Amniotic stem cell (primary cell): ENCODE measurements around the gene SLC66A2.

ENCODE experiments used
- DNase-seq: peaks from one replicate; lab custom pipeline; 2025; lab: John Stamatoyannopoulos, UW

Gene SLC66A2

GRCh38 chr18:79903071-79903635 is 48.3 kb downstream of the SLC66A2 start:
- no peak for DNase-seq

DNA sequence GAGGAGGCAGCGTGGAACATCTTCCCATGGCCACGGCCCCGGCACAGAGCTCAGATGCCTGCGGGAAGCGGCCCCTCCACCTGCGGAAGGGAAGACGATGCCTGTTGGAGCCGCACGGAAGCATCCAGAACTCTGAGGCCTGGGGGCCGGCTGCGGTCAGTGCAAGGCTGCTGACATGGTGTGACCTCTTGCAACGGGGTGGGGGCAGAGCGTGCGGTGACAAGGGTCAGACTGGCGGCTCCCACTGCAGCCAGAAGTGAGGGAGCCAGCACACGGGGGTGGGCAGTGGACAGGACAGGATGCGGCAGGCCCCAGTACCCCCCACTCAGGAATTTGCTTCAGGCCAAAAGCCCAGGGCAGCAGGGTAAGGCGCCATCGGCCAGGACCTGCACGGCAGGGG is 48.8 kb downstream of the SLC66A2 start:
- DNase-seq: no peak

DNA sequence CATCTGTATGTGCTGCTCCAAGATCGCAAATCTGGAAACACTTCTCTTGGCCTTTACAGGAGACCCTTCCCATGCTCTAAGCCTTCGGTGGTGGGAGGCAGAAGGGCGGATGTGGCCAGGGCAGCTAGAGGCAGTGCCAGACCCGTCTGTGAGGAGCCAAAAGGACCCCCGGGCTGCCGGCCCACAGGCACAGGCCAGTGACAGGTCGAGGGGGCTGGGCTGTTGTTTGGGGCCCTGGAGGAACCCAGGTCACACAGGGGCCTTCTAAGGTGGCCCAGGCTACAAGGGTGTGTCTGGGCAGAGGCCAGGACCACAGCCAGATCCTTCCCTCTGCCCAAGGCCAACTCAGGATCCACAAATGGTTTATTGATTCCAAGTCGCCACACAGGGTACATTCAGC is 49.4 kb downstream of the SLC66A2 start:
- no peak for DNase-seq

GRCh38 chr18:79901665-79902064 is 49.8 kb downstream of the SLC66A2 start:
- no peak for DNase-seq

GRCh38 chr18:79900610-79901570 is 50.6 kb downstream of the SLC66A2 start:
- no peak for DNase-seq

GRCh38 chr18:79899609-79900445 is 51.6 kb downstream of the SLC66A2 start:
- DNase-seq: no peak

DNA sequence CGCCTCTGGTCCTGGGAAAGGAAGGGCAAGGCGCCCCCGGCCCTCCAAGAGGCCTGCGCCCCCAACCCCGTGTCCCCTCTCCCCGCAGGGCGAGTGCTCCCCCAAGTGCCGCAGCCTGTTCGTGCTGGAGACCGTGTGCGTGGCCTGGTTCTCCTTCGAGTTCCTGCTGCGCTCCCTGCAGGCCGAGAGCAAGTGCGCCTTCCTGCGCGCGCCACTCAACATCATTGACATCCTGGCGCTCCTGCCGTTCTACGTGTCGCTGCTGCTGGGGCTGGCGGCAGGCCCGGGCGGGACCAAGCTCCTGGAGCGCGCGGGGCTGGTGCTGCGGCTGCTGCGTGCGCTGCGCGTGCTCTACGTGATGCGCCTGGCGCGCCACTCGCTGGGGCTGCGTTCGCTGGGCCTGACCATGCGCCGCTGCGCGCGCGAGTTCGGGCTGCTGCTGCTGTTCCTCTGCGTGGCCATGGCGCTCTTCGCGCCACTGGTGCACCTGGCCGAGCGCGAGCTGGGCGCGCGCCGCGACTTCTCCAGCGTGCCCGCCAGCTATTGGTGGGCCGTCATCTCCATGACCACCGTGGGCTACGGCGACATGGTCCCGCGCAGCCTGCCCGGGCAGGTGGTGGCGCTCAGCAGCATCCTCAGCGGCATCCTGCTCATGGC is 52.4 kb downstream of the SLC66A2 start:
- no peak for DNase-seq

GRCh38 chr18:79897940-79898625 is 53.4 kb downstream of the SLC66A2 start:
- DNase-seq: no peak

- DNase-seq: no peak
Measured at GRCh38 chr18:79896738-79897137, 54.7 kb downstream of the SLC66A2 start.

DNA sequence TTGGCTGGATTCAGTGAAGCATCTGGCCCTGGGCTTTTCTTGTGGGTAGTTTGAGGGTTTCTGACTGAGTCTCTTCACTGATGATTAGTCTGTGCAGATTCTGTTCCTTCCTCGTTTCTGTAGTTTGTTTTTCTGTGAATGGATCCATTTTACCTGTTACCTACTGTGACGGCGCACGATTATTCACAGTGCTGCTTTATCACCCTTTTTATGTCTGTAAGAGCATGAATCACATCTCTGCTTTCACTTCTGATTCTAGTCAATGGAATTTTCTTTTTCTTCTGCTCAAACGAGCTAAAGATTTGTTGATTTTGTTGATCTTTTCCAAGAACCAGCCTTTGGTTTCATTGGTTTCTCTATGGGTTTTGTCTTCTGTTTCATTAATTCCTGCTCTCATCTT is 60.8 kb downstream of the SLC66A2 start:
- DNase-seq: no peak

- DNase-seq: no peak
Measured at GRCh38 chr18:79889569-79889968, 61.9 kb downstream of the SLC66A2 start.

DNA sequence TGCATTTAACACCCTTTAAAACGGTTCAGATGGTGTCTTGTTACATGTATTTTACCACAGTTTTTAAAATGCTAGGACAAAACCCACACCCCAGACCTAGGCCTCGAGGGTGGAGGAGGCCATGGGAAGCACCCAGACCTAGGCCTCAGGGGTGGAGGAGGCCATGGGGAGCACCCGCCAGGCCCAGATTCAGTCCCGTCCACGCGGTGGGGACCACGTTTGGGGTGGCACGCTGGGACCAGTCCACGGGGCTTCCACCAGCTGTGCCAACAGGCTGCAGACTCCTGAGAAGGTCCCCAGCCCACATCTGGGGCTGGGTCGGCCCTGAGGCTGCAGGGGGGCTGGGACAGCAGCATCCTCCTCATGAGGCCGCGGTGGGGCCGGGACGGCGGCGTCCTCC is 63.4 kb downstream of the SLC66A2 start:
- no peak for DNase-seq

GRCh38 chr18:79887181-79888000 is 64.1 kb downstream of the SLC66A2 start:
- no peak for DNase-seq

DNA sequence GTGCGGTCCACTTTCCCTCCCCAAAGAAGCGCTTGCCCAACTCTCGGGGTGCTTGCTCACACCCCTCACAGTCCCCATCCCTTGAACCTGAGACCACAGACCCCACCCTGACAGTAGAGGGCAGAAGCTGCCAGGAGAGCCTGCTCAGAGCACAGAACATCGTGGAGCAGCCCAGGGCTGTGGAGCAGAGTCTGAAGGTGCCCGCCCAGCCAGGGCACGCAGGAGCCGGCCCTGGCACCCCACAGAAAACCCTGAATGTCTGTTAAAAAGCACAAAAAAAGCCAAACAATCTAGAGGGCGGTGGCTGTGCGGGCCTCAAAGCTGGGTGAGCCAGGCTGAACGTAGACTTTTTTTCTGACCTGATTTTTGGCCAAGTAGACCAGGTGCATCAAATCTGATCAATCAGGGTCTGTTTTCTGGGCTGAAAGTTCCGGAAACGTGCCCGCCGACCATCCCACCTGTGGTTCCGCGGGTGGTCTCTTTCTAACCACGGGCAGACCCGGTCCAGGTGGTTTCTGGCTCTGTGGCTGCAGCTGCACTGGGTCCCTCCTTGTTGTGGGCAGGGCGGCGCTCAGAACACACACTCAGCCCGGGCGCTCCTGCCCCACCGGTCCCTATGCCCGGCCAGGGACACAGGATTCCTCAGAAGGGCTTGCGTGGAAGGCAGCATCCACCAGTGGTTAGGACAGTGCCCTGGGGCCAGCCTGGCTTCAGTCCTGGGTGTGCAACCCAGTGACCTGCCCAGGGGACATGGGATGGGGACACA is 66.3 kb downstream of the SLC66A2 start:
- no peak for DNase-seq

DNA sequence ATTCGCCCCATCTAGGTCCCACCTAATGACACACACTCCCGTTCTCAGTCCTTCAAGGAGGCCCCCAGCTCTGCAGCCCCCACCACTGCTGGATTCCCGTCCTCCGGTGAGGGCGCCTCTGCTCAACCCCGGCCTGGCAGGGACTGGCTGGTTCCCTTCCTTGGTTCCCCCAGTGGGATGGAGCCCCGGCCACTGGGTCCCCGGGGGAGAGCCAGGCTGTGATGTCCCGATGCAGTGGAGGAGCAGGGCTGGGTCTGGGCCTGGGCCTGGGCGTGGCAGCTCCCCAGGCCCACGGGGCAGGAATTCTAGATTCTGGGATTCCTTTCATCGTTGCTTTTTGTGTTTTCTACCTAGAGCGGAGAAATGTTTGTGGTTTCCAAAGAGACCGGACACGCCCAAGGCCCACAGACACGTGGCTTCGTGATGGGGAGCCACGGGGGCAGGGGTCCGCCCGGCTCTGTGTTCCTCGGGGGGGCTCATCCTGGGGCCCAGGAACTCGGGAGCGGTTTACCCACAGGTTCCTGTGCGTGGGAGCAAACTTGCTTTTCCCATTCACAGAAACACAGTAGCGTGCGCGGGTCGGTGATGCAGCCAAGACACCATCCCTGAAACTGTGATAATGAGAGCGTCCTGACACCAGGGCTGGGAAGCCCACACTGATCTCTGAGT is 67.0 kb downstream of the SLC66A2 start:
- DNase-seq: no peak

GRCh38 chr18:79883461-79884293 is 67.8 kb downstream of the SLC66A2 start:
- no peak for DNase-seq

DNA sequence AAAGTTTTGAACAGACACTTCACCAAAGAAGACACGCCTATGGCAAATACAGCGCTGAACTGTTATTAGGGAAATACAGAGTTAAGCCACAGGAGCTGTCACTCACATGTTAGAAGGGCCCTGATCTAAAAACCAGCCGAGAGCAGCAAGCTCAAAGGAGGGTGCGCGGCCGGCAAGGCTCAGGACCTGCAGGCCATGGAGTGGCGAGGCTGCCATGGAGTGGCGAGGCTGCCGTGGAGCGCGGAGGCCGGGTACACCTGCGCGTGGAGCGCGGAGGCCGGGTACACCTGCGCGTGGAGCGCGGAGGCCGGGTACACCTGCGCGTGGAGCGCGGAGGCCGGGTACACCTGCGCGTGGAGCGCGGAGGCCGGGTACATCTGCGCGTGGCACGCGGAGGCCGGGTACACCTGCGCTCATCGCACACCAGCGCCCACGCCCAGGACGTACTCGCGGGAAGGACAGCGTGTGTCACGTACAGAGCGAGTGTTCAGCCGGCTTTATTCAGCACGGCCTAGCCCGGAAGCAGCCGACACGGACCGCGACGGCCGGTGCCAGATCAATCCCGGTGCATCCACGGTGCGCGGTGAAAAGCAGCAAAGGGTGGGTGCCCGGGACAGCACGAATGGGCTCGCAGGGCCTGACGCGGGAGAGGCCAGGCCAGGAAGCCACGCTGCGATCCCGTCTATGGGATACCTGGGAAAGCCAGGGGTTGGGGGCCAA is 68.8 kb downstream of the SLC66A2 start:
- DNase-seq: no peak

DNA sequence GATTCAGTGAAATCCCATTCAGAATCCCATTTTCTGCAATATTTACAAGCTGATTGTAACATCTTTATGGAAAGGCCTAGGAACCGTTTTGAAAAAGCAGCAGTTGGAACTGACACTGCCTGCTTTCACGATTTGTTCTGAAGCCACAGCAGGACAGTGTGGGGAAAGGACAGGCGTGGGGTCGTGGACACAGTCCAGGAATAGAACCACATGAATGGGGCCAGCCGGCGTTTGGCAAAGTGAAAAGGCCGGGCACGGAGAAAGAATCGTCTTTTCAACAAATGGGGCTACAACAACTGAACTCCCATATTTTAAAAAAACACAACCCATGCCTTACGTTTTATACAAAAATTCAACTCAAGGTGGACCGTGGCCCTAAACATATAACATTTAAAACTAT is 69.8 kb downstream of the SLC66A2 start:
- no peak for DNase-seq
